Naive thymus-derived CD4-positive, alpha-beta T cell (primary cell): Measurements from ENCODE around the gene CHRM5. TPM values are rescaled to one million over a fixed set of nuclear protein-coding genes. Genes with fewer than 3 reads are reported as not detected.

ENCODE experiments used
- ATAC-seq: fragments of 150-1000 bp; cut with Tn5 transposase; 2 replicates; pipeline ENCODE4 v1.10.0; 2021; ENCODE audit warnings: mild to moderate bottlenecking, moderate library complexity
- CTCF ChIA-PET: fragments of 350-600 bp; sonication (Branson Sonifier 250); formaldehyde crosslinking; loops from one replicate; lab custom pipeline; 2021; ENCODE audit warnings: antibody characterized with exemption; lab: Charles Lee
- POLR2A ChIA-PET: fragments of 350-600 bp; sonication (Branson Sonifier 250); formaldehyde crosslinking; loops from one replicate; lab custom pipeline; 2021; ENCODE audit warnings: antibody characterized with exemption, inconsistent platforms; lab: Charles Lee
- DNase-seq, 9 donors: peaks; one replicate each; pipeline versions ENCODE4 v3.0.0 to v3.0.0-alpha.2; 2020 to 2022; ENCODE audit warnings: mixed read lengths in 1 of 9
- H3K27ac ChIP-seq: one replicate; pipeline ENCODE4 v1.7.0; 2013; ENCODE audit warnings: mild to moderate bottlenecking, low read depth, low read length, moderate library complexity
- H3K27me3 ChIP-seq, 2 donors: one replicate each; pipeline ENCODE4 v1.7.0; 2013; ENCODE audit warnings: low read length in 2 of 2, mild to moderate bottlenecking in 2 of 2, moderate library complexity in 2 of 2; ENCODE audit not compliant: control insufficient read depth in 2 of 2, insufficient read depth in 2 of 2
- H3K36me3 ChIP-seq, 3 experiments: 1 replicate in 2 of 3; 2 replicates in 1 of 3; pipeline ENCODE4 v1.7.0; 2013; ENCODE audit warnings: low read length in 3 of 3, mild to moderate bottlenecking in 3 of 3, moderate library complexity in 1 of 3; ENCODE audit not compliant: insufficient read depth in 3 of 3, control insufficient read depth in 2 of 3
- H3K4me1 ChIP-seq, 2 donors: one replicate each; pipeline ENCODE4 v1.7.0; 2013; ENCODE audit warnings: low read length in 2 of 2, mild to moderate bottlenecking in 2 of 2, moderate library complexity in 1 of 2; ENCODE audit not compliant: control insufficient read depth in 2 of 2, insufficient read depth in 2 of 2
- H3K4me3 ChIP-seq: 2 replicates; pipeline ENCODE4 v1.7.0; 2013; ENCODE audit warnings: mild to moderate bottlenecking, low read length
- H3K9me3 ChIP-seq, 3 experiments: 1 replicate in 2 of 3; 2 replicates in 1 of 3; pipeline ENCODE4 v1.7.0; 2013; ENCODE audit warnings: low read length in 3 of 3; ENCODE audit not compliant: control insufficient read depth in 2 of 3
- H3K27ac Mint-ChIP-seq, 9 donors: one replicate each; pipeline ENCODE4 v1.8.0; 2020 to 2022; ENCODE audit warnings: mixed read lengths in 9 of 9, mild to moderate bottlenecking in 8 of 9, moderate library complexity in 5 of 9, inconsistent platforms in 2 of 9
- H3K27me3 Mint-ChIP-seq, 5 donors: one replicate each; pipeline ENCODE4 v1.8.0; 2021 to 2022; ENCODE audit warnings: mixed read lengths in 5 of 5, mild to moderate bottlenecking in 1 of 5
- H3K36me3 Mint-ChIP-seq, 5 donors: one replicate each; pipeline ENCODE4 v1.8.0; 2020 to 2022; ENCODE audit warnings: mixed read lengths in 5 of 5, mild to moderate bottlenecking in 3 of 5, inconsistent platforms in 1 of 5
- H3K4me1 Mint-ChIP-seq, 7 donors: one replicate each; pipeline ENCODE4 v1.8.0; 2020 to 2022; ENCODE audit warnings: mixed read lengths in 7 of 7, mild to moderate bottlenecking in 3 of 7, inconsistent platforms in 1 of 7
- H3K4me3 Mint-ChIP-seq, 10 donors: one replicate each; pipeline ENCODE4 v1.8.0; 2020 to 2022; ENCODE audit warnings: mild to moderate bottlenecking in 10 of 10, mixed read lengths in 10 of 10, moderate library complexity in 6 of 10, inconsistent platforms in 2 of 10
- H3K9me3 Mint-ChIP-seq, 11 donors: one replicate each; pipeline ENCODE4 v1.8.0; 2020 to 2022; ENCODE audit warnings: mixed read lengths in 11 of 11, mild to moderate bottlenecking in 4 of 11, inconsistent platforms in 1 of 11, moderate library complexity in 1 of 11
- intact Hi-C, 2 donors: fragments of 100-400 bp; cut with micrococcal nuclease; formaldehyde crosslinking; loops; one replicate each; pipeline ENCODE4 v1.15.1; 2023
- polyA plus RNA-seq, 2 donors: library from polyadenylated mRNA; unstranded; fragments of 300-500 nt; fragmentation: Illumina TruSeq; gene quantifications; one replicate each; pipeline ENCODE4 v1.2.3, GENCODE V29; 2021
- total RNA-seq, 6 experiments: library from RNA in 5 of 6; stranded (reverse) in 5 of 6; gene quantifications; 1 replicate in 5 of 6; 2 replicates in 1 of 6; pipeline ENCODE4 v1.2.3 and lab custom pipeline; 2021 to 2026

CHRM5 gene
- total and polyA plus RNA-seq, 7 experiments from 2014 or later = 0.15 TPM; not detected in 6

GRCh38 chr15:34065261-34065660 lies 97.0 kb downstream of the CHRM5 start:
- ChIA-PET CTCF (no interaction called here), POLR2A (no interaction called here)
- Histone ChIP-seq H3K36me3 (no peaks in the 10 kb centered on the region), H3K4me3 (no peak overlapping the region), H3K9me3 (no peaks in the 10 kb centered on the region), H3K27ac (no peak overlapping the region), H3K4me1 (no peaks in the 10 kb centered on the region), H3K27me3 (no peaks in the 10 kb centered on the region)
- intact Hi-C loops = no loop called here
- Mint-ChIP-seq H3K27ac (peak overlapping the region in 1 of 9 donors; percentile 19), H3K4me3 (no peak overlapping the region), H3K27me3 (no peaks in the 10 kb centered on the region), H3K36me3 (no peaks in the 10 kb centered on the region), H3K9me3 (no peaks in the 10 kb centered on the region), H3K4me1 (peaks cover 0 to 10% (median 4%) of the 10 kb centered on the region in 7 donors)
- DNase-seq (no peak), ATAC-seq (no peak)

- no peak for DNase-seq
- no peak for ATAC-seq
- Histone ChIP-seq H3K4me1 (no peaks in the 10 kb centered on the region), H3K4me3 (no peak overlapping the region), H3K27ac (no peak overlapping the region), H3K36me3 (no peaks in the 10 kb centered on the region), H3K9me3 (no peaks in the 10 kb centered on the region), H3K27me3 (no peaks in the 10 kb centered on the region)
- ChIA-PET CTCF (no interaction called here), POLR2A (no interaction called here)
- peaks cover 0 to 10% (median 4%) of the 10 kb centered on the region in 7 donors for H3K4me1 Mint-ChIP-seq
- H3K9me3 Mint-ChIP-seq = no peaks in the 10 kb centered on the region
- intact Hi-C loops = no loop called here
- H3K36me3 Mint-ChIP-seq = no peaks in the 10 kb centered on the region
- no peaks in the 10 kb centered on the region for H3K27me3 Mint-ChIP-seq
- H3K4me3 Mint-ChIP-seq = no peak overlapping the region
- H3K27ac Mint-ChIP-seq = peak overlapping the region in 2 of 9 donors; percentile 5 to 49
Observed at GRCh38 chr15:34065941-34066340, 97.6 kb downstream of the CHRM5 start.

DNA sequence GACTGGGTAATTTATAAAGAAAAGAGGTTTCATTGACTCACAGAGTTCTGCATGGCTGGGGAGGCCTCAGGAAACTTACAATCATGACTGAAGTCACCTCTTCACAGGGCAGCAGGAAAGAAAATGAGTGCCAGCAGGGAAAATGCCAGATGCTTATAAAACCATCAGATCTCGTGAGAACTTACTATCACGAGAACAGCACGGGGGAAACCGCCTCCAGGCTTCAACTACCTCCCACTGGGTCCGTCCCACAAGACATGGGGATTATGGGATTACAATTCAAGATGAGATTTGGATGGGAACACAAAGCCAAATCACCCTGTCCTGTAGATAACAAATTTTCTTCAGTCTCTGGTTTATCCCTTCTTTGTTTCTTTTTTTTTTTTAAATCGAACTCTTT lies 101.7 kb downstream of the CHRM5 start:
- Histone ChIP-seq H3K4me1 (no peaks in the 10 kb centered on the region), H3K27me3 (no peaks in the 10 kb centered on the region), H3K36me3 (no peaks in the 10 kb centered on the region), H3K9me3 (no peaks in the 10 kb centered on the region), H3K27ac (no peak overlapping the region), H3K4me3 (no peak overlapping the region)
- DNase-seq = no peak
- ChIA-PET CTCF (interaction anchor here (1.7 kb wide), 1 partner anchor 8 kb away, joined by 4 read pairs; no protein-coding TSS in a partner anchor), POLR2A (no interaction called here)
- ATAC-seq = no peak
- H3K27me3 Mint-ChIP-seq = no peaks in the 10 kb centered on the region
- no peak overlapping the region for H3K4me3 Mint-ChIP-seq
- H3K9me3 Mint-ChIP-seq = no peaks in the 10 kb centered on the region
- no peaks in the 10 kb centered on the region for H3K4me1 Mint-ChIP-seq
- H3K36me3 Mint-ChIP-seq = peaks cover 0 to 4% (median 0%) of the 10 kb centered on the region in 5 donors
- intact Hi-C loops = no loop called here
- no peak overlapping the region for H3K27ac Mint-ChIP-seq

DNA sequence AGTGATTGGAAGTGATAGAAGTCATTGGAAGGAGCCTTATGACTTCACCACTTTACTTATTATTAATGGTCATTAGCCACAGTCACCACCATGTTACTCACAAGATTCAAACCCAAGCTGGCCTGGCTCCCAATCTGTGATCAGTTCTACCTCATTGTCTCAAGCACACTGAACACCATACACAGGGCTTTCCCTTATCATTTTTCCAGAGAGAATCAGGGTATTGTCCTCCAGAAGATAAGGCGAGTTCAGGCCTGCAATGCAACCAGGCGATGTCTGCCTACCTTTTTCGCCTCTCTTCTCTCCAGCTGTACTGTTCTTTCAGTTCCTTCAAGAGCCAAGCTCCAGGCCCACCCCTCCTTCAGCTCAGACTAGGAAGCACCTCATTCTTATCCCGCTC lies 108.5 kb downstream of the CHRM5 start:
- ATAC-seq (no peak), DNase-seq (no peak)
- Mint-ChIP-seq H3K4me3 (no peak overlapping the region), H3K4me1 (no peaks in the 10 kb centered on the region), H3K27me3 (no peaks in the 10 kb centered on the region), H3K36me3 (peaks cover 0 to 29% (median 0%) of the 10 kb centered on the region in 5 donors), H3K9me3 (no peaks in the 10 kb centered on the region), H3K27ac (no peak overlapping the region)
- H3K27ac ChIP-seq = no peak overlapping the region
- ChIA-PET CTCF (no interaction called here), POLR2A (no interaction called here)
- intact Hi-C loops = no loop called here
- no peaks in the 10 kb centered on the region for H3K36me3 ChIP-seq
- H3K27me3 ChIP-seq = no peaks in the 10 kb centered on the region
- H3K4me1 ChIP-seq = no peaks in the 10 kb centered on the region
- H3K4me3 ChIP-seq = no peak overlapping the region
- H3K9me3 ChIP-seq = no peaks in the 10 kb centered on the region

GRCh38 chr15:34078900-34079299 lies 110.6 kb downstream of the CHRM5 start:
- ATAC-seq (no peak), DNase-seq (no peak)
- POLR2A ChIA-PET = no interaction called here
- Mint-ChIP-seq H3K9me3 (no peaks in the 10 kb centered on the region), H3K4me1 (no peaks in the 10 kb centered on the region), H3K27me3 (no peaks in the 10 kb centered on the region), H3K4me3 (no peak overlapping the region), H3K36me3 (peaks cover 0 to 34% (median 5%) of the 10 kb centered on the region in 5 donors), H3K27ac (no peak overlapping the region)
- Histone ChIP-seq H3K27me3 (no peaks in the 10 kb centered on the region), H3K27ac (no peak overlapping the region), H3K4me1 (no peaks in the 10 kb centered on the region), H3K4me3 (no peak overlapping the region), H3K9me3 (no peaks in the 10 kb centered on the region), H3K36me3 (peaks cover 0 to 6% (median 5%) of the 10 kb centered on the region in 3 experiments)
- CTCF ChIA-PET = no interaction called here
- intact Hi-C loops = no loop called here

DNA sequence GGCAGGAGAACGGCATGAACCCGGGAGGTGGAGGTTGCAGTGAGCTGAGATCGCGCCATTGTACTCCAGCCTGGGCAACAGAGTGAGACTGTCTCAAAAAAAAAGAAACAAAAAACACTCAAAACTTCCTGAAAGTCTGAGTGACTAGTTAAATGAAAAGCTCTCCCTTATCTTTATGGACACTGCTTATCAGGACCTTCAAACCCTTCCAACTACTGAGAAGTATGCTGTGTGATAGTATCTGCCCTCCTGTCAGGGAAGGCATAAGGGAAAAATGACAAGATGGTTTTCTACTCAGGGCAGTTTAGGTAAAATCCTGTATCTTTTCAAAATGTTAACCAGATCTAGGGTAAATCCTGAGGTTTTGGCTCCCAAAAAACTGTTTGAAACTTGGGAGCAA lies 111.6 kb downstream of the CHRM5 start:
- Mint-ChIP-seq H3K27ac (no peak overlapping the region), H3K27me3 (no peaks in the 10 kb centered on the region), H3K36me3 (peaks cover 0 to 35% (median 10%) of the 10 kb centered on the region in 5 donors), H3K4me1 (no peaks in the 10 kb centered on the region), H3K4me3 (no peak overlapping the region), H3K9me3 (no peaks in the 10 kb centered on the region)
- Histone ChIP-seq H3K4me1 (no peaks in the 10 kb centered on the region), H3K4me3 (no peak overlapping the region), H3K27ac (no peak overlapping the region), H3K27me3 (no peaks in the 10 kb centered on the region), H3K9me3 (no peaks in the 10 kb centered on the region), H3K36me3 (peaks cover 0 to 14% (median 5%) of the 10 kb centered on the region in 3 experiments)
- ChIA-PET POLR2A (interaction anchor here (0.7 kb wide), 1 partner anchor 180 kb away, joined by 3 read pairs; no protein-coding TSS in a partner anchor), CTCF (no interaction called here)
- DNase-seq (no peak), ATAC-seq (no peak)
- intact Hi-C loops = no loop called here

- Mint-ChIP-seq H3K27me3 (no peaks in the 10 kb centered on the region), H3K9me3 (no peaks in the 10 kb centered on the region), H3K4me1 (peaks cover 0 to 3% (median 0%) of the 10 kb centered on the region in 7 donors), H3K27ac (peak overlapping the region in 1 of 9 donors; percentile 54), H3K4me3 (no peak overlapping the region), H3K36me3 (peaks cover 3 to 29% (median 22%) of the 10 kb centered on the region in 5 donors)
- no peak overlapping the region for H3K27ac ChIP-seq
- H3K27me3 ChIP-seq = no peaks in the 10 kb centered on the region
- H3K4me1 ChIP-seq = no peaks in the 10 kb centered on the region
- H3K9me3 ChIP-seq = no peaks in the 10 kb centered on the region
- POLR2A ChIA-PET = interaction anchor here (0.7 to 1.3 kb wide), 2 partner anchors 12 to 38 kb away, joined by 3 to 5 read pairs; no protein-coding TSS in a partner anchor
- no peak for DNase-seq
- intact Hi-C loops = no loop called here
- CTCF ChIA-PET = no interaction called here
- no peak for ATAC-seq
- H3K36me3 ChIP-seq = peaks cover 10 to 43% (median 23%) of the 10 kb centered on the region in 3 experiments
- no peak overlapping the region for H3K4me3 ChIP-seq
Observed at GRCh38 chr15:34084086-34084485, 115.8 kb downstream of the CHRM5 start.
